Activated CD4-positive, alpha-beta T cell treated with anti-CD3 and anti-CD28 coated beads, Interleukin-2, Interleukin-6, amounts not matched to agents 100 ng/mL and 50 ng/mL, durations not matched to agents 16 hours and 8 hours (primary cell): Measurements from ENCODE around the gene ARHGAP26.

Experiments
- DNase-seq: peaks from one replicate; pipeline ENCODE4 v3.0.0-alpha.2; 2020

The ARHGAP26 gene

GRCh38 chr5:142881784-142882126 lies 111.6 kb downstream of the ARHGAP26 start:
- DNase-seq: no peak

- no peak for DNase-seq
Observed at GRCh38 chr5:142883025-142883424, 112.8 kb downstream of the ARHGAP26 start.

DNA sequence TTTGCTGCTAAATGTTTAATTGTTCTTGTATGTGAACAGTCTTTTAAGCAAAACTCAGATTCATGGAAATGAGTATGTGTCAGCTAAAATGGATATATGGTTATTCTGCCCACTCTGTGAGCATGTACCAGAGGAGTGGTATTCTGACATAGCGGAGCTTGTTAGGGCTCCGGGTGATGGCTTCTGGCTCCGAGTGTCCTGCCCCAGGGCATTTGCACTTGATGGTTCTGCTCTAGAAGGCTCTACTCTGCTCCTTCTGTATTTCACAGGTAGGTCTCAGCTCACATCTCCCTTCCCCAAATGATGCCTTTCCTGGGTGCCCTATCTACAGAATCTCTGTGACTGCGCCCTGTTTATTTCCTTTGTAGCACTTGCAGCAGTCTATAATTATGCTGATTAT lies 113.3 kb downstream of the ARHGAP26 start:
- no peak for DNase-seq

DNA sequence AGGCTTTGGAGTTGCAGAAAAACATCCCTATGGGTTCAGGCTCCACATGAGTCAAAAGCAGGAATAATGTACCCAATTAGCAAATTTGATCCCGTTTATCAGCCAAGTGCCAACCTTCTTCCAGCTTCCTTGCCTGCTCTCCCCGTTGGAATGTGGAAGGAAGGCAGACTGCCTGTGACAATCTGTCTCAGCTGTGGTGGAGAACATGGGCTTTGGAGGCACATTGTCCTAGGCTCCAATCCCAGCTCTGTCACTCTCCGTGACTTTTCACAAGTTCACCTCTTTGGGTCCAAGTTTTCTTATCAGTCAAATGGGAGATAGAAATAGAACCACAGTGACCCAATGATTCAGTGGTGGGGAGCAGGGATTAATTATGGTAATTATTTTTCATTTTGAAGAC lies 113.9 kb downstream of the ARHGAP26 start:
- no peak for DNase-seq

DNA sequence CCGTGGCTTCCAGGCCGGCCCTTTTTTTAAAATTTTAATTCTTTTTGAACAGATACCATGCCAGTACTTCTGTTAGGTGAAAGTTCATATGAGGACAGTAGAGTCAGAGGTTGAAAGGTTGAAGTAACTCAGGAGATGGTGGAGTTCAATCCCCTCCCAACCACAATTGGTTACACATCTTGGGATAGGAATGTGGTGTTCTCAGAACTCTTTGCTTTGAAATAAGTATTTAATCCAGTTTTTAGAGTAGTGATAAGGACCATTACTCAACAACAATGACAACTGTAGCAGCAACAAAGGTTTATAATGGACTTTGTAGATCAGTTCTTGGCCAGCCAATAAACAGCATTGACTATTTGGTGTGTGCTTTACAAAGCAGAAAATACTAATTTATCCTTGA lies 116.0 kb downstream of the ARHGAP26 start:
- DNase-seq: no peak

- no peak for DNase-seq
Observed at GRCh38 chr5:142886956-142887355, 116.8 kb downstream of the ARHGAP26 start.

DNA sequence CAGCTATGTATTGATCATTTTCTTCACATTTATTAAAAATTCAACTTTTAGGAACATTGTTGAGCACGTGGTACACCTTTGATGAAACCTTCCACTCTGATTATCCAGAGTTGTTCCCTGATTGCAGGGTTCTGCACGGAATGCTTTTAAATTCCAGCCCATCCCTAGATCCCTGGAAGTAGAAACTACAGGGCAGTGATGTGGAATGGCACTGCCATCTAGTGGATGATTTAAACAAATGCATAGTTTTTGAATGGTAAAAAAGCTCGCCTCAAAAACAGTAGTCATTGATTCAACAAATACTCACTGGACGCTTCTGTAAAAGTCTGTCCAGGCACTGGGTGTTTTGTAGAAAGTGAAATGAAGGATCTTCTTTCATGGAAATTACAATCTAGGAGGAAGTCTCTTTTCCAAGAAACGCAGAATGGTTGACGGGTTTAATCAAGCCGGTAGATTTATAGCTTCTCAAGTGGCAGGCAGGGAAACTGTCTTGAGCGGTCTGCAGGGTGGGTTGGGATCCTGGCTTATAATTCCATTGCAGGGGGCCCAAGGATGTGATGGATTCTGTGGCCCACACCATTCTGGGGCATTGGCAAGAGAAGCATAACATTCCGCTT lies 118.4 kb downstream of the ARHGAP26 start:
- DNase-seq: peak; percentile 37

DNA sequence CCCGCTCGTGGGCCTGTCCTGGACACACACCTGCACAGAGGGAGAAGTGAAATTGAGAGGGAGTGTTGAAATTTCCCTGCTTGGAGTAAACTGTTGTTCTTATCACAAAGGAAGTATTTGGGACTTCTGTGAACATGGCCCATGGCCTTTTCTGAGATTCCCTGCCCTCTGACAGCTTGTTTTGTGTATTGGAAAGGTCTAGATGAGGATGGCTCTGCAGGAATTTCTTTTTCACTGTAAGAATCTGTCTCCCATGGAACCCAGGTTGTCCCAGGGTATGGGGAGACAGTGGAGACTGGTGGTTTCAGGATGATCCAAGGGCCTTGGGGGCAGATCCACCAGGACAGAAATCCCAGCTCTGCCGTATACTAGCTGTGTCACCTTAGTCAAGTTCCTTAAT lies 121.8 kb downstream of the ARHGAP26 start:
- DNase-seq: no peak

- no peak for DNase-seq
Observed at GRCh38 chr5:142894315-142894714, 124.1 kb downstream of the ARHGAP26 start.

- no peak for DNase-seq
Observed at GRCh38 chr5:142894749-142895148, 124.6 kb downstream of the ARHGAP26 start.

DNA sequence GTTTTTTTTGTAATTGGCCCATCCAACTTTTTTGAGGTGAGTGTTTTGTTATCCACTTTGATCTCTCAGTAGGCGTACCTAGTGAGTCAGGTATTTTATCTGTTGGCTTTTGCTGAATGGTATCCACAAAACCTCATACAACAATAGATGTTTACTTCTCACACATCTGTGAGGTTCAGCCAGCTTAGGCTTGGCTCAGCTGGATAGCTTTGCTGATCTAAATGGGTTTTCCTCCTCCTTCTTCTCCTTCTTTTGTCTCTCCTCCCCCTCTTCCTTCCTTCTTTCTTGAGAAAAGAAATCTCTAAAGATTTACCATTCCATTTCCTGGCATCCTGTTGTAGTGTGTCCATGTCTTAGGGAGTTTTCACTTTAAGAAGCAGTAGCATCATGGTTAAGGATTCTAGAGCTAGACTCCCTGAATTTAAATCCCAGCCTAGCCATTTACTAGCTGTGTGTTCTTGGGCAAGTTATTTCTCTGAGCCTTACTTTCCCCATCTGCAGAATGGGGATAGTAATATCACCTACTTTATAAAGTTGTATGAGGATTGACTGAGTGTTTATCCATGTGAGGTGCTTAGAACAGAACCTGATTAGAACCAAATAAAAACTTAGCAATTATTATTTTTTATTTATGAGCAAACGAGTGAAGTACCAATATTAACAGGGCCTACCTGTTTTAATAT lies 126.3 kb downstream of the ARHGAP26 start:
- DNase-seq: no peak

DNA sequence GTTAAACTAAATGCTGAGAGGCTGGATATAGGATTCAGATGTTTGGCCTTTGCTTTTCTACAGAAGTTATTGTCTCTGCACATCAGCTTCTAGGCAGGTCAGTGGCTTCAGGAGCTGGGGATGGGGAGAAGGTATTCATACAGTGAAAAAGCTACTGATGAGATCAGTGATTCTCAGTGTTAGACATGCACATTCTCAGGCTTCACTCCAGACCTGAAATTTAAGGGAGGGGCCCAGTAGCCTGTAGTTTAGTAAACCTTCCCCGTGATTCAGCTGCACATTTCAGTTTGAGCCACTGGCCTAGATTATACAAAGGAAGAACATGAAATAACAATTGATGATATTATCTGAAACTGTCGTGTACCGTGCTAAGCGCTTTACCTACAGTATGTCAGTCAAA lies 127.2 kb downstream of the ARHGAP26 start:
- DNase-seq: no peak

DNA sequence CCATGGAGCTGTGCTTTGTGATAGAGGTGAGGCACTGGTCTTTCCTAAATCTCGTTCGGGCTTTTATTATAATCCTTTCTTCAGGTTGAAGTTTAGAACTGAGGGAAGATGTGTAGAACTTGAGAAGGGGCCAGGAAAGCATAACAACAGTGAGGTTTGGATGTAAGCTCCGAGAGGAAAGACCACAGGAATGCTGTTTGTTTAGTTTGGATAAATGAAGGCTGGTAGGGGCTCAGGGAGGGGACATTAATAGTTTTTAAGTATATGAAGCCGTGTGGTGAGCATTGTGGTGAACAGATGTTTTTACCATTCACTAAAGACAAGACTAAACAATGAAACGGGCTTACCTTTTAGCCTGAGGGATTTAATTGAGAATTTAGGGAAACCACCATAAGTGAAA lies 130.8 kb downstream of the ARHGAP26 start:
- no peak for DNase-seq

GRCh38 chr5:142901476-142902185 lies 131.5 kb downstream of the ARHGAP26 start:
- no peak for DNase-seq

DNA sequence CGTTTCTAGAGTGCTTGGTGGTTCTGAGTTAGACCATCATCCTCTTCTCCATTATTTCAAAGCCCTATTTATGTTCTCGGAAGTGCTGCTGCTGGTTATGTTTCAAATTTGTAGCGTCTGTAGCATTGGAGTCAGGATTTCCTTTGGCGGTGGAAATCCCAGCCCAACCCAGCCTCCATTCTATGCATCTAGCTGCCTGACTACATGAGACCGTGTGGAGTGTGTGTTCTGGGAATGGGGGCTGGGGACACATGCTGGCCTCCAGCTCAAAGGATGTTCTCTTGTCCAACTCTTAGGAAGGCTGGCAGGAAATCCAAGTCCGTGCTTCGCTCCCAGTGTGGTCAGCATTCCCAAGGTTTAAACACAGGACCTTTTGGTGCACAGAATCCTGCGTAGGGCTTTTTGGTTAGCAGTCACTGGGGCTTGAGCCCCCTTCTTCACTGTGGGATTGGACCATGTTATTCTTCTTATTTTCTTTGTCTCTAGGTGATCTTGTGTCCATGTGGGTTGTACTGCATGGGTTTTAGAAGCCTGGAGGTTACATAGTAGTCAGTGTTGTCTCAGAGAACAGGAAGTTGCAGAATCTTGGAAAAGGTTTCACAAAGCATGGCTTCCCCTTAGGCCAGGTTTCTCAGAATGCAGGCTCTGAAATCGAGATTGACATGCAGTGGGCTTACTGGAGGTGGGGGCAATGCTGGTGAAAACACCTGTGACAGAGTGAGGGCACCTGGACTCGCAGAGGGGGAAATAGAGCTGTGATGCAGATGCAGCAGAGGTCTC lies 132.2 kb downstream of the ARHGAP26 start:
- no peak for DNase-seq

DNA sequence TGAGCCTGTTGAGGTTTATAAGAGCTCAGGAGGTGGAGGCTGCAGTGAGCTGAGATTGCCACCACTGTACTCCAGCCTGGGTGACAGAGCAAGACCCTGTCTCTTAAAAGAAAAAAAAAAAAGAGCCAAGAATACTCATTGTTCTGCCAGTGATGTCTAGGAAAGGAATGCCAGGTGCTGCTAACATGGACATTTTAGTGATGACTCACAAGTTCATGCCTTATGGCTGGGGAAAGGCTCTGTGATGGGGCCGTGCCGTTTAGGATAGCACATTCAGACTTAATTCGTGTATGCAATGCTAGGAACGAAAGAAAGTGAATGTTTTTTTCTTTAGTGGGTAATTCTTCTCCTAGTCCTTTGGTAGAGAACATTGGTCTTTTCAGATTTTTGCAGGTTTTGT lies 134.2 kb downstream of the ARHGAP26 start:
- DNase-seq: no peak

- DNase-seq: no peak
Observed at GRCh38 chr5:142905348-142905747, 135.2 kb downstream of the ARHGAP26 start.

- no peak for DNase-seq
Observed at GRCh38 chr5:142906863-142907671, 136.9 kb downstream of the ARHGAP26 start.

GRCh38 chr5:142908659-142909058 lies 138.5 kb downstream of the ARHGAP26 start:
- DNase-seq: no peak

- no peak for DNase-seq
Observed at GRCh38 chr5:142910128-142910527, 140.0 kb downstream of the ARHGAP26 start.

GRCh38 chr5:142911170-142911569 lies 141.0 kb downstream of the ARHGAP26 start:
- no peak for DNase-seq

DNA sequence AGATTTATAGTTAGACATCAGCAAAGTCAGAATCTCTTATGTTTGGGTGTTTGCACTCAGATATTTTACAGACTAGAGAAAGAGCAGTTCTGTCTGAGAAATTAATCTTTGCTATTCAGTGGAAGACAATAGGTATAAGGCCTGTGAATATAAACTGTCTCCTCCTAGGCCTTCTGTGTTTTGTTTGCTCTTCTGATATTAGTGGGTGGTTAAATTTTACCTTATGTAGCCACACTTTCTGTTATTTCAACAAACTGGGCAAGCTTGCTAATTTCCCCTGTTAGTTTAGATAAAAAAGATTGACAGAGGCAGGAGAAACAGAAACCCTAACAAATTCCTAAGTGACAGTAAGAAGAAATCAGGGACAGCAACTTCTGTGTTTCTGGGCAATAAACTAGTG lies 141.6 kb downstream of the ARHGAP26 start:
- no peak for DNase-seq
